DMS53 treated with DMSO at 0.1 percent for 48 hours (cell line): Measurements from ENCODE around the gene FNDC3B.

Experiments
- DNase-seq: peaks from one replicate; lab custom pipeline; 2025; ENCODE audit not compliant: unreplicated experiment; lab: John Stamatoyannopoulos, UW

FNDC3B gene

GRCh38 chr3:172147113-172147818, 107.9 kb downstream of the FNDC3B start:
- no peak for DNase-seq

DNA sequence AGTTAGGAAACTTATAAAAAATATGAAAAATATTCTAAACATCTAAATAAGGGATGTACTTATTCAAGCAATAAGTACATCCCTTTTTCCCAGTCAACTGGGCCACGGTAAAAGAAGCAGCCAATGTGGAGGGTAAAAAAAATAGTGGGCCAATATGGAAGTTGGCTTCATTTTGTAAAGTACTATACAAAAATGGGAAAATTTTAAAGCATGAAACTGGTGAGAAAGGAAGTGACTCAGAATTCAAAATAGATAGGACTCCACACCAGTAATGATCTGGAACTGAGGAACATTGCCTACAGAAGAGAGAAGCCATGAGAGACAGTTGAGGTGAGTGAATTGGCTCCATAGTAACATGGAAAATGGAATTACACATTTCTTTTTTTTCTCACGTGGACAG, 108.9 kb downstream of the FNDC3B start:
- DNase-seq = no peak

DNA sequence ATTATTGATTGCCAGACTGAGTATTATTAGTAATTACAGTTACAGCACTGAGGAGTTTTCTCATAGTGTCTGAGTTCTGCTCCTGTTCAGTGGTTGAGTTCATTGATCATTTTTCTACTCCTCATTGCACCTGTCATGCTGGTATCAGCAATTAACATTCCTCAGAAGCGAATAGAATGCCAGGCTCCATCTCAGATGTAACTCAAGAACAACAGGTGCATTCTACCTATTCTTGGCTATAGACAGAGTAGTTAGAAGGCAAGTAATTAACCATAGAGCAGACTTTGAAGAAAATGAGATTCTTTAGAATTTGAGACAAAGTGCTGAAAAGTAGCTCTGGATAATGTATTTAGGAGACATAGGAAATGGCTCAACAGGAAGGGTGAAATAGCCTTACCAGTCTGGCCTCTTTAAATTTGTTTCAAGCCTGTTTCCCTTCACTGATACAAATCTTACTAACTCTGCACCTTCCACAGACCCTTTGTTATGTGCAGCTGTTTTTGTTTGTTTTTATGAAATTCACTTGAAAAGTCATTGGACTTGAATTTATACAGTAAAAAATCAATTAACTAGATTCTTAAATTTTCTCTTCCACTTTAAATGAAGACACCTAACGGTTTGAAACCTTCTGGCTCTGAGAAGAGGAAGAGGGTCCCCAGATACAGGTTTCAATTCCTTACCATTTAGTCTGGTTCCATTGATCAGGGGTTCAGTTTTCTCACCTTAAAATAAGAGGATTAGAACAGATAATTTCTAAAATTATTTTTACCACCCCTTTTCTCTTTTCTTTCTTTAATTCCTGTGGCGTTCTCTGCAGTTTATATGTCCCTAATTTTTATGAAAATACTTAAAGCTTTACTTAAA, 109.6 kb downstream of the FNDC3B start:
- no peak for DNase-seq

GRCh38 chr3:172150268-172150667, 110.9 kb downstream of the FNDC3B start:
- no peak for DNase-seq

DNA sequence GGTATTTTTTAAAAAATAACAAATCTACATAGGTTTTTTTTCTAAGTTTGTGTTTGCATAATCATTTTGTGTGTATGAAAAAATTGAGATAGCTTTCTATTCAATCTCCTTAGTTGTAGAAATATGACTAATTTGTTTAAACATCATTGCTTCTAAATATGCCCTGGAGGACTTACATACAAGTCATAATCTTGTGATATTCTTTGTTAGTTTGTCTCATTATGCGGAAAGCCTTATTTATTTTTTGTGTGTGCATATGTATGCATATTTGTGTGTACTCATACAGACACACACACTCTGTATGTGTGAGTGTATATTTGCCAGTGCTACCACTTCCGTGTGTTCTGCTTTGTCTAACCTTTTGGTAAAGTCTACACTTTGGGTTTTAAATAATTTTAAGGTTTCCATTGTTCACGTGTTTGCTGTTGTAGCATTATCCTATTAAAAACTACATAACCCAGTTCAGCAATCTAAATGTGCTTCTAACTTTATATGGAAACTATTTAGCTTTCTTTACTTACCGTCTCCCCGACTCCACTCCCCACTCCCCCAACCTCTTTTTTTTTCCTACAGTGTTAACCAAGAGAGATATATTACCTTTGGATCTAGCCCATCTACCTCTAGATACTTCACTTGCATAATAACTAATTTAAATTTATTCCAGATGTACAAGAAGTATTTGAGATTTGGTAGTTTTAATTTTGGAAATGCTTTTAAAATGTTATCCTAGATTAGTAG, 111.7 kb downstream of the FNDC3B start:
- DNase-seq = no peak

DNA sequence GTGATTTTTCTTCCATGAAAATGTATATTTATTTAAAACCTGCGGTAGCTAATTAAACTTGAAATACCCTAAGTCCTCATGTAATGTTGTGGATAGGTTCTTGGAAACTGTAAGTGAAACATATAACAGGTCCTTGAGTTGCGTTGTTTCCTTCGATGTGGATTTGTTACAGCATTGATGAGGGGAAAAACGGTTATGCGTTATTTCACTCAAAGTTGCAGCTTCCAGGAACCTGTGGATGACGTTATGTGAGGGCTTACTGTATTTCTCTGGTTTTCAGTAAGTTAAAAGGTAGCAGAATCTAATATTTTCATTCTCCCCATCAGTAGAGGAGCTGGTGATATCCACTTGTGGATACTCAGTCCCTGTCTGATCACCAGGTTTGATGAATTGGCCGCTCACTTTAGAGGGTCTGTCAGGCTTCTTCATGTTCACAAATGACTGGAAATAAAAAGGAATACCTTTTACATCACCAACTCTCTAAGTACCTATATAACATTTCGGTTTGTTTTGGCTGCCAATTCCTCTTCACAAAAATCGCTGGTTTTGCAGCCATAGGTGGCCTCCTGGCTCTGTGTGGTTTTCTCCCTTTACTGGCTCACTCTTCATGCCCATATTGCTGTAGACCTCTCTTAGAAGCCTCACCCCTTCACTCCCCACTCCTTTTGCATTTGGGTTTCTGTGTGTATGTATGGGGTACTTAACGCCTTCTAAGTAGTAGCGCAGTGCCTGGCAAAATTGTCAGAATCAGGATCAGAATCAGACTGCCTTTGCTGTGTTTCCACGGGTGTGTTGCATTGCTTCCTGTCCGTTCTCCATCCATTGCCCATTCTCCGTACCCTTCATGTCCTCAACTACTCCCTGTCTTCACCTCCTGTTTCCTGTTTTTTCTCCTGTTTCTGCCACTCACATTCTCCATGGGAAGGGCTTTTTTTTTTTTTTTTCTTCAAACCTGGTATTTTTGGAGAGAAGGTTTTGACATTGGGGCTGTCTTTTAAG, 112.6 kb downstream of the FNDC3B start:
- no peak for DNase-seq

DNA sequence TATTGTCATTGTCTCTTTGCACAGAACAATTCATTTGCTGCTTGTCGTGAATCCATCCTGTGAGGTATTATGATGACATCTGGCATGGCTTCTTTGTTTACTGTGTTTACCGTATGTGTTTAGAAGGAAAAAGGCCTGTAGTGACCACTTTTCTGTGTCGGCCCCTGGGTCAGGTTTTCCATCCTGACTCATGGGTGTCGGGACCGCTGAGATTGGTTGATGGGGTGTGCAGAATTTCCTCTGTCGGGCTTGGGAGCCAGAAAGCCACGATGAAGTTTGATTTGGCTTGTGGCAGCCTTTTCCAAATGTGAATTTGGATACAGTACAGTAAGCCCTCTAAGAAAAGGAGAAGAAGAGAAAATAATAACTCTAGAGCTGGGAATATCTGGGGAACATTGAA, 113.5 kb downstream of the FNDC3B start:
- no peak for DNase-seq

DNA sequence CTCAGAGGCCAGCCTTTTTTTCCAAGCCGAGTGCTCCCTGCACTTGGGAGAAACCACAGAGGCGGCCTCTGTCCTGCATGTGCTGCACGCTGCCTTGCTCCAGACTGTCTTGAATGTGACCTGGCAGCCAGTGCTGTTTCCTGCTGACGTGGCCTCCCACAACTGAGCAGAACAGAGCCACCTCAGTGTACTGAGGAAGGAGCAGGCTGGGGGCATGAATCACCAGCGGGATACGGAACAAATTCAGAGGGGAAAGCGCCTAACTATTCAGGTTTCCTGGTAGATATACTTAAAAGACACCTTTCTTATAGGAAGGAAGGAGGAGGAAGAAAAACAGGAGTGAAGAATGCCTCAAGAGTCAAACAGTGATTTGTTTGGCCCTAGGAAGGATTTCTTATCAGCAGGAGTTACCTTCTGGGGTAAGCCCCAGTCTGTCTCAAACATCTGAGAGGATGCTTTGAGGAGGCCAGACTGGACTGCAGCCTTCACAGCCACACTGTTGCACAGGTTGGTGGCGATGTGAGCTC, 114.0 kb downstream of the FNDC3B start:
- no peak for DNase-seq

GRCh38 chr3:172154768-172155664, 115.6 kb downstream of the FNDC3B start:
- no peak for DNase-seq

- no peak for DNase-seq
Observed at GRCh38 chr3:172155897-172156585, 116.7 kb downstream of the FNDC3B start.

DNA sequence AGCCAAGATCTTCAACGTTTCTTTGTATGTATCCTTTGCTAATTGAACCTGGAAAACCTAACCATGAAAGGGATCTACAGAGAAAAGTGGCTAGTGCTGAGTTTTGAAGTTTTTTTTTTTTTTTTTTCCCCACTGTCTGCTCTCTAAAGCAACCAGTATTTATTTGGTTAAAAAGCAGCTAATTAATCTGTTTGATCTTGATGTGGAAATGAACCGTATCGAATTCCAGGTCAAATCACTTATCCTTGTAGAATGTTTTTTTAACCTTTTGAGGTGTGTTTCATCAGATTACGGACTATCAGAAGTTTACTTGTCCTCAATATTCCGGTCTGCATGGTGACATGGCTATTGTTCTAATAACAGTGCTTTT, 117.2 kb downstream of the FNDC3B start:
- no peak for DNase-seq

- no peak for DNase-seq
Observed at GRCh38 chr3:172157564-172158258, 118.3 kb downstream of the FNDC3B start.

GRCh38 chr3:172158741-172159140, 119.4 kb downstream of the FNDC3B start:
- no peak for DNase-seq

- no peak for DNase-seq
Observed at GRCh38 chr3:172159376-172159775, 120.0 kb downstream of the FNDC3B start.

DNA sequence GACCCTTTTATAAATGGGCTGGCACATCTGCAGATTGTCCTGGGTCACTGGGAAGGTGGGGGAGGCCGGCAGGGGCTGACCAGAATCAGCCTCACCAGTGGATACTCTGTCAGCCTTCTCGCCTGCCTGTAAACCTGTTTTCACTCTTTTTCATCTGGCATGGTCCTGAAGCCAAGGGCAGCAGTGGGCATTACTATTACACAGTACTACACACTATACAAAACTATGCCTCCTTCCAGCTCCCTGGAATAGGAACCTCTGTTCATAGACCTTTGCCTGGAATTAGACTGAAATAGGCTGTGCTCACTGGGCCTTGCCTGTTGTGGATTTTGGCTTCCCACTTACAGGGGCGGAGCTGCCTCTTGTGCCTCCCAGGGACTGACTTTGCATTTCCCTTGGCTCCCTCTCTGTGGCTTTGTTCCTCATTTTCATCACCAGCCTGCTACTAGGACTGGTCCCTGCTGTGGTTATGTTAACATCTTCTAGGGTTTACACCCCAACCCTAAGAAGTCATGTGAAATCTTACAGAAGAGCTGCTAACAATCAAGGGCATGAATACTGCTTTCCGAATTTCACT, 120.7 kb downstream of the FNDC3B start:
- DNase-seq = no peak

- no peak for DNase-seq
Observed at GRCh38 chr3:172161133-172161789, 121.9 kb downstream of the FNDC3B start.

DNA sequence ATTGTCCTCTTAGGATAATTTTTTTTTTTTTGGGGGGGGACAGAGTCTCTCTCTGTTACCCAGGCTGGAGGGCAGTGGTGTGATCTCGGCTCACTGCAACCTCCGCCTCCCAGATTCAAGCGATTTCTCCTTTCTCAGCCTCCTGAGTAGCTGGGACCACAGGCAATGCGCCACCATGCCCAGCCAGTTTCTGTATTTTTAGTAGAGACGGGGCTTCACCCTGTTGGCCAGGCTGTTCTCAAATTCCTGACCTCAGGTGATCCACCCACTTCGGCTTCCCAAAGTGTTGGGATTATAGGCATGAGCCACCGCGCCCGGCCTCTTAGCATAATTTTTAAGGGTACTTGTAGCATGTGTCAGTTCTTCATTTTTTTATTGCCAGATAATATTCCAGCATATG, 122.6 kb downstream of the FNDC3B start:
- DNase-seq = no peak
